Measurements from ENCODE around the gene IL24.

DNA sequence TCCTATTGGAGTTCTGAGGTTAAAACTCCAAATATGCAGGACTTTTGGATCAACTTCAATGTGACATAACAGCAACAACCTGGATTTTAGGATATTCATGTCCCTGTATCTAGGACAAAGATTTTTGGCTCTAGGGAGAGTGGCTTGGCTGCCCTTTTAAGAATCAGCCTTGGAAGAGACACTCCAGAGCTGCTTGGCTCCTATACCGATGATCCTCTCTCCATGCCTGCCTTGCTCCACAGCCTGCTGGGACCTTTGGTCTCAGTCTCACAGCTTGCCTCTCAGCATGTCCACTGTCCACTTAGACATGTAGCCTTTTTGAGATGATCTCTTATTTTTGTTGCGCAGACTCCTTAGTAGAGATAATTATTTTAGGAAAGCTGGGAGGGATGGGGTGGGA lies 29.0 kb downstream of the IL24 start:
- TF ChIP-seq, protein P1, sequence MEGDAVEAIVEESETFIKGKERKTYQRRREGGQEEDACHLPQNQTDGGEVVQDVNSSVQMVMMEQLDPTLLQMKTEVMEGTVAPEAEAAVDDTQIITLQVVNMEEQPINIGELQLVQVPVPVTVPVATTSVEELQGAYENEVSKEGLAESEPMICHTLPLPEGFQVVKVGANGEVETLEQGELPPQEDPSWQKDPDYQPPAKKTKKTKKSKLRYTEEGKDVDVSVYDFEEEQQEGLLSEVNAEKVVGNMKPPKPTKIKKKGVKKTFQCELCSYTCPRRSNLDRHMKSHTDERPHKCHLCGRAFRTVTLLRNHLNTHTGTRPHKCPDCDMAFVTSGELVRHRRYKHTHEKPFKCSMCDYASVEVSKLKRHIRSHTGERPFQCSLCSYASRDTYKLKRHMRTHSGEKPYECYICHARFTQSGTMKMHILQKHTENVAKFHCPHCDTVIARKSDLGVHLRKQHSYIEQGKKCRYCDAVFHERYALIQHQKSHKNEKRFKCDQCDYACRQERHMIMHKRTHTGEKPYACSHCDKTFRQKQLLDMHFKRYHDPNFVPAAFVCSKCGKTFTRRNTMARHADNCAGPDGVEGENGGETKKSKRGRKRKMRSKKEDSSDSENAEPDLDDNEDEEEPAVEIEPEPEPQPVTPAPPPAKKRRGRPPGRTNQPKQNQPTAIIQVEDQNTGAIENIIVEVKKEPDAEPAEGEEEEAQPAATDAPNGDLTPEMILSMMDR (conservative IDR thresholded peaks at IDR 0.05), result no peak
- no peak for TF ChIP-seq ZFX (IDR thresholded peaks at IDR 0.05)
